ENCODE results near the gene SLC37A1. TPM values are rescaled to one million over a fixed set of nuclear protein-coding genes. Genes with fewer than 3 reads are reported as not detected.

The SLC37A1 gene
- total RNA-seq, 2 donors from 2014 or later, result 3.8 to 17.7 TPM

GRCh38 chr21:42545745-42546144 lies 32.1 kb downstream of the SLC37A1 start:
- H3K27me3 Mint-ChIP-seq, result no peaks in the 10 kb centered on the region
- no peak overlapping the region for H3K27ac Mint-ChIP-seq
- no peak overlapping the region for H3K4me3 Mint-ChIP-seq
- no peaks in the 10 kb centered on the region for H3K9me3 Mint-ChIP-seq
- H3K36me3 Mint-ChIP-seq (ENCODE audit: low read depth), result peaks cover 66% of the 10 kb centered on the region
- peaks cover 10% of the 10 kb centered on the region for H3K4me1 Mint-ChIP-seq
- ATAC-seq (replicated peaks), result no peak

GRCh38 chr21:42546433-42546832 lies 32.8 kb downstream of the SLC37A1 start:
- H3K9me3 Mint-ChIP-seq, result no peaks in the 10 kb centered on the region
- peaks cover 66% of the 10 kb centered on the region for H3K36me3 Mint-ChIP-seq (ENCODE audit: low read depth)
- no peak overlapping the region for H3K27ac Mint-ChIP-seq
- H3K27me3 Mint-ChIP-seq, result no peaks in the 10 kb centered on the region
- no peak overlapping the region for H3K4me3 Mint-ChIP-seq
- ATAC-seq (replicated peaks), result no peak
- peaks cover 10% of the 10 kb centered on the region for H3K4me1 Mint-ChIP-seq

DNA sequence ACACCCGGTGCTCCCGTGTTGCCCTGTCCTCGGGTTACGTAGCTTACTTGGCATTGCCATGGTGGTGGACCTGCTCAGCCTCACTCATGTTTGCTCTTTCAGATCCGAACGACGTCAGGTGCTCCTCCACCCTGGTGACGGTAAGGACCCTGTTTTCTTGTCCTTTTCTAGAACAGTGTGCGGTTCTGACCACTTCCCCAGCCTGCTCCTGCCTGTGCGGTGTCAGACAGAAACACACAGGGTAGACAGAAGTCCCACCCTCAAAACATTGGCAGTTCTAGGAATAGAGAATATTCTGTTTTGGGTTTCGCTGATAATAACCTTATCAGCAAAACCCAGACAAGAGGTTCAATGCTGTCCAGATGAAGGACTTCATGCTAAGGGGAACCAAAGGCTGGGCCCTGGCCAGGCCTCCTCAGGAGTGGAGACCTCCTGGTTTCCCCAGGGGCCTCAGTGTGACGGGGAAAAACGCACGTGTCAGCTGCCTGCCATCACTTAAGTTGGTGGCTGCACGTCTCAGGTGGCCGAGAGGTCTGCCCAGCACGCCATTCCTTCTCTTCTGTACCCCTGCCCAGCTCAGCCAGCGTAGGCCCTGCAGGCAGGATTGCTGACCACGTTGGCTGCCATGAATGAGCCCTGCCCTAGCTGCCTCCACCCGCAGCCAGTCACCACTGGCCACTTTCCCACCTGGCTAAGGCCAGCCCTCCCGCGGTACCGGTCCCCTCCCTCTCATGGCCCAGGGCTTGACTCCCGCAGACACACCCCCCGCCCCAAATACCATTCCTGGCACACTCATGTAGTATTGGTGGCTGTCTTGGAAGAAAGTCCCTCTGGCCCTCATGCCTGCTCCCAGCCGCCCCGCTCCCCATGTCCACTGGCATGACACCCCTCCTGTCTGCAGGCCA lies 33.6 kb downstream of the SLC37A1 start:
- Mint-ChIP-seq H3K27ac (no peak overlapping the region), H3K36me3 (ENCODE audit: low read depth) (peaks cover 63% of the 10 kb centered on the region), H3K4me1 (peaks cover 10% of the 10 kb centered on the region), H3K27me3 (no peaks in the 10 kb centered on the region), H3K4me3 (no peak overlapping the region), H3K9me3 (no peaks in the 10 kb centered on the region)
- no peak for ATAC-seq (replicated peaks)

DNA sequence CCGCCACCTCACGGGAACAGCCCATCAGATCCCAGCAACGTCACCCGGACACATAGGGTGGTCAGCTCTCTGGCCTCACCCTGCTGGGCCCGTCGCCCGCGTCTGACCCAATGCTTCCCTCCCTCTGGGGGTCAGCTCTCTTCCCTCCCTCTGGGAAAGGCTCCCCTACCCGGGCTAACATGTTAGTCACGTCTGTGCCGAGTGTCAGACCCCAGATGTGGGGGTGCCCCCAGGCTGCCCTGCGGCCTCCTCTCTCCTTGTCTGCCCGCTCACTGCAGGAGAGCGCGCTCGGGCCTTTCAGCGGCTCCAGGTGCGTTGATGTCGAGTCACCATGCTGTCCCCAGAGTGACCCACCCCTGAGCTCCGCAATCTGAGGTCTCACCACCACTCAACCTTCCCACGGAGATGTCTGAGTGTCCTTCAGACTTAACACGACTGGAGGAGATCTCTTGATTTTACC lies 34.3 kb downstream of the SLC37A1 start:
- Mint-ChIP-seq H3K4me3 (no peak overlapping the region), H3K9me3 (no peaks in the 10 kb centered on the region), H3K36me3 (ENCODE audit: low read depth) (peaks cover 62% of the 10 kb centered on the region), H3K27ac (no peak overlapping the region), H3K4me1 (peaks cover 10% of the 10 kb centered on the region), H3K27me3 (no peaks in the 10 kb centered on the region)
- ATAC-seq (replicated peaks), result no peak

GRCh38 chr21:42548687-42549406 lies 35.2 kb downstream of the SLC37A1 start:
- no peak overlapping the region for H3K4me3 Mint-ChIP-seq
- peak; percentile 35 for ATAC-seq (replicated peaks)

GRCh38 chr21:42550817-42551216 lies 37.2 kb downstream of the SLC37A1 start:
- Mint-ChIP-seq H3K4me1 (peaks cover 6% of the 10 kb centered on the region), H3K4me3 (no peak overlapping the region), H3K27ac (no peak overlapping the region), H3K36me3 (ENCODE audit: low read depth) (peaks cover 71% of the 10 kb centered on the region), H3K9me3 (no peaks in the 10 kb centered on the region), H3K27me3 (no peaks in the 10 kb centered on the region)
- no peak for ATAC-seq (replicated peaks)

More at GRCh38 chr21:42548687-42549406, 35.2 kb downstream of the SLC37A1 start:
- H3K9me3 Mint-ChIP-seq, result no peaks in the 10 kb centered on the region
- peaks cover 63% of the 10 kb centered on the region for H3K36me3 Mint-ChIP-seq (ENCODE audit: low read depth)
- no peaks in the 10 kb centered on the region for H3K27me3 Mint-ChIP-seq
- peaks cover 6% of the 10 kb centered on the region for H3K4me1 Mint-ChIP-seq
- no peak overlapping the region for H3K27ac Mint-ChIP-seq

GRCh38 chr21:42552407-42553336 lies 39.0 kb downstream of the SLC37A1 start:
- ATAC-seq (replicated peaks), result no peak
- H3K27ac Mint-ChIP-seq, result peak overlapping the region; percentile 11
- no peak overlapping the region for H3K4me3 Mint-ChIP-seq
- no peaks in the 10 kb centered on the region for H3K27me3 Mint-ChIP-seq
- H3K9me3 Mint-ChIP-seq, result no peaks in the 10 kb centered on the region
- peaks cover 64% of the 10 kb centered on the region for H3K36me3 Mint-ChIP-seq (ENCODE audit: low read depth)
- peaks cover 6% of the 10 kb centered on the region for H3K4me1 Mint-ChIP-seq

- Mint-ChIP-seq H3K4me3 (no peak overlapping the region), H3K9me3 (no peaks in the 10 kb centered on the region), H3K4me1 (peaks cover 3% of the 10 kb centered on the region), H3K27ac (peak overlapping the region; percentile 11), H3K27me3 (no peaks in the 10 kb centered on the region), H3K36me3 (ENCODE audit: low read depth) (peaks cover 62% of the 10 kb centered on the region)
- no peak for ATAC-seq (replicated peaks)
These were observed 39.8 kb downstream of the SLC37A1 start for GRCh38 chr21:42553435-42553834.

DNA sequence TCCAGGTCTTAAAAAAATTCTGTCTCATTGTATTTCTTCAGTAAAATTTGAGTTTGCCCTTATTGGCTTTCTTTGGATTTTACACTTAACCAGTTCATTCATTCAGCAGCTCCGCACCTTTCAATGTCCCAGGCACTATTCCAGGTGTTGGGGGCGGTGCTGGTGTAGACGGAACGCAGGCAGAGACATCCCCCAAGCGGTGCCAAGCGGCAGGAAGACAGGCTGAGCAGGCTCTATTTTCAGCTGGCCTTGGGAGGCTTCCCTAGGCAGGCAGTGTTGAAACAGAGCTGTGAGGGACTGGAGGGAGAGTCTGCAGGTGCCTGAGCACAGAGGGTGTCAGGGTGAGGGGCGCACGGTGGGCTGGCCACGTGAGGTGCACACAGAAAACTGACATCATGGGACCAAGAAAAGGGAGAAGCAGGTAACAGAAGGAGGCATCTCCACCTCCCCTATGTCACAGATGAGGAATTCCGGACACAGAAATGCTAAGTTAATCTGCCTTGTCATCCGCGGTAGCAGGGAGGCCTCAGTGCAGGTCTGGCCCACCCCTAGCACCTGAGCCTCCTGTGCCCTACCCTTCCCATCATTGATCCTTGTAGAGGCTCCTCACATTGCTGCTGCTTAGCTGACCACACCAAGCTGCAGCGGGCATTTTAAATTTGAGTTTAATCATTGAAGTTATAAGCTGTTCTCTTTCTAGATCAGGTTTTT lies 40.8 kb downstream of the SLC37A1 start:
- Mint-ChIP-seq H3K4me3 (no peak overlapping the region), H3K9me3 (no peaks in the 10 kb centered on the region), H3K27me3 (no peaks in the 10 kb centered on the region), H3K27ac (peak overlapping the region; percentile 11), H3K36me3 (ENCODE audit: low read depth) (peaks cover 64% of the 10 kb centered on the region), H3K4me1 (no peaks in the 10 kb centered on the region)
- no peak for ATAC-seq (replicated peaks)

DNA sequence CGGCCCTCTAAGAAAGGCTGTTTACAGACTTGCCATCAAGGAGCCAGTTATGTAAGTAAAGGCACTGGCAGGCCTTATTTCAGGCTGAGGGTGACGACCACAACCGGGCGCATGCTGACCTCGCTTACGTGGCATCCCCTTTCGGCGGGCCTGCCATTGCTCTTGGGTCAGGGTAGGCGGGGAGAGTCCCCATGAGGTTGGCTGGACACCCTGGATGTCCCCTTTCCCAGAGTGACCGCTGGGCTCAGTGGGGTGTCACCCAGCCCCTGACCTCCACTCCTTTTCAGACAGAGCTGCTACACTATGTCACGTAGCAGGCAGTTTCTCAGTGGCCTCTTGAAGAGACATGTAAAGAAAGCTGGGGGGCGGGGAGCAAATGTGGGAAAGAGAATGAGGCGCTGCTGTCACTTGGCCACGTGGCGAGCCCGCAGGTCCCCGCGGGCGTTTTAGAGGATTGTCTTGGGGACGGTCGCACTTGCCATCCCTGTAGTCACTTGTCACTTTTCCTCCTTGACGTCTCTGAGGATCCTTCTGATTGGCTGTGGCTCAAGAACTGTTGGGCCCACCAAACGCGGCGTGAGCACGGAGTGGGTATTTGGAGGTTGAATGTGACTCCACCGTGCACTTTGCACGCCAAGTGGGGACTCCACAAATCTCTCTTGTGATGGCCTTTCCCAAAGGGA lies 42.2 kb downstream of the SLC37A1 start:
- ATAC-seq (replicated peaks), result no peak
- no peak overlapping the region for H3K4me3 Mint-ChIP-seq
- H3K4me1 Mint-ChIP-seq, result no peaks in the 10 kb centered on the region
- peaks cover 70% of the 10 kb centered on the region for H3K36me3 Mint-ChIP-seq (ENCODE audit: low read depth)
- H3K9me3 Mint-ChIP-seq, result no peaks in the 10 kb centered on the region
- H3K27me3 Mint-ChIP-seq, result no peaks in the 10 kb centered on the region
- no peak overlapping the region for H3K27ac Mint-ChIP-seq

DNA sequence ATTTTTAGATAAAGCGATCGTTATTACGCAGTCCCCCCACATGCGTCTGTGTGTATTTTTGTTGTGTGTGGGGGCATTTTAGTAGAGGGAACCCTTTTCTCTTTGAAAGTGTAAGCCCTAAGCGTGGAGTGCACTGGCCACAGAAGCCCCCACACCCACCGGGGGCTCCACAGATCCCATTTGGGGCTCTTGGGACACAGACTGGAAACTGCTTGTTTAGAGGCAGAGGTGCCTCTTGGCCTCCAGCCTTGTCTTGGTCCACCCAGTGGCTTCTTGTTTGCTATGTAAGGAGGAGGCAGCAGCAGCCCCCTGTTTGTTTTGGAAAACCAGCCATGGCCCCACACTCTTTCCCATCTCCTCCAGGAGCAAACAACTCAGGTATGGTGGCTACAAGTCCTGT lies 42.8 kb downstream of the SLC37A1 start:
- H3K27me3 Mint-ChIP-seq, result no peaks in the 10 kb centered on the region
- no peak overlapping the region for H3K27ac Mint-ChIP-seq
- H3K4me1 Mint-ChIP-seq, result no peaks in the 10 kb centered on the region
- ATAC-seq (replicated peaks), result no peak
- H3K9me3 Mint-ChIP-seq, result no peaks in the 10 kb centered on the region
- peaks cover 76% of the 10 kb centered on the region for H3K36me3 Mint-ChIP-seq (ENCODE audit: low read depth)
- no peak overlapping the region for H3K4me3 Mint-ChIP-seq

DNA sequence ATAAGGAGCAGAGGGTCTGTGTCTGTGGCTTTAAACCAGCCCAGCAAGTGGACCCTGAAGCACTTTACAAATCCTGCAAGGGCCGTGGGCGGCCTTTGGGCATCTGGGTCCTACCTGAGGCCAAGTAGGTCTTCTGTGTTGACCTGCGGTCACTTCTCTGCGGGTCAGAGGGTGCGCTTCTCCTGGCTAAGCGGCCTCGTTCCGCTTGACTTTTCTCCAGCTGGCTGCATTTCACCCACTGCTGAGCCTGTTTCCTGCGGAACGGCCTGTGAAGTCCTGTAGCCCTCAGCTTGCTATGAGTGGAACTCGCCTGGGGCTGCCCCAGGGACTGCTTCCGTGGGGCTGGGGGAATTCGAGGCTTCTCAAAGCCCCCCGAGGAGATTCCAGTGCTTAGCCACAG lies 43.3 kb downstream of the SLC37A1 start:
- Mint-ChIP-seq H3K9me3 (no peaks in the 10 kb centered on the region), H3K27ac (no peak overlapping the region), H3K4me1 (no peaks in the 10 kb centered on the region), H3K36me3 (ENCODE audit: low read depth) (peaks cover 81% of the 10 kb centered on the region), H3K4me3 (no peak overlapping the region), H3K27me3 (no peaks in the 10 kb centered on the region)
- ATAC-seq (replicated peaks), result no peak

- Mint-ChIP-seq H3K9me3 (no peaks in the 10 kb centered on the region), H3K27ac (no peak overlapping the region), H3K4me3 (no peak overlapping the region), H3K36me3 (ENCODE audit: low read depth) (peaks cover 85% of the 10 kb centered on the region), H3K27me3 (no peaks in the 10 kb centered on the region), H3K4me1 (no peaks in the 10 kb centered on the region)
- no peak for ATAC-seq (replicated peaks)
These were observed 43.8 kb downstream of the SLC37A1 start for GRCh38 chr21:42557420-42557819.

Measured in activated T-helper 17 cell treated with anti-CD3 and anti-CD28 coated beads, Interleukin-2, amount 50 U/mL, for 72 hours (primary cell).